GM19397 (cell line): ENCODE data around the gene MRPS34.

ENCODE experiments used
- ATAC-seq: cut with Tn5 transposase; IDR thresholded peaks from one replicate; pipeline ENCODE4 v1.9.1; 2021; ENCODE audit warnings: mild to moderate bottlenecking, moderate library complexity; ENCODE audit not compliant: unreplicated experiment

MRPS34 gene

DNA sequence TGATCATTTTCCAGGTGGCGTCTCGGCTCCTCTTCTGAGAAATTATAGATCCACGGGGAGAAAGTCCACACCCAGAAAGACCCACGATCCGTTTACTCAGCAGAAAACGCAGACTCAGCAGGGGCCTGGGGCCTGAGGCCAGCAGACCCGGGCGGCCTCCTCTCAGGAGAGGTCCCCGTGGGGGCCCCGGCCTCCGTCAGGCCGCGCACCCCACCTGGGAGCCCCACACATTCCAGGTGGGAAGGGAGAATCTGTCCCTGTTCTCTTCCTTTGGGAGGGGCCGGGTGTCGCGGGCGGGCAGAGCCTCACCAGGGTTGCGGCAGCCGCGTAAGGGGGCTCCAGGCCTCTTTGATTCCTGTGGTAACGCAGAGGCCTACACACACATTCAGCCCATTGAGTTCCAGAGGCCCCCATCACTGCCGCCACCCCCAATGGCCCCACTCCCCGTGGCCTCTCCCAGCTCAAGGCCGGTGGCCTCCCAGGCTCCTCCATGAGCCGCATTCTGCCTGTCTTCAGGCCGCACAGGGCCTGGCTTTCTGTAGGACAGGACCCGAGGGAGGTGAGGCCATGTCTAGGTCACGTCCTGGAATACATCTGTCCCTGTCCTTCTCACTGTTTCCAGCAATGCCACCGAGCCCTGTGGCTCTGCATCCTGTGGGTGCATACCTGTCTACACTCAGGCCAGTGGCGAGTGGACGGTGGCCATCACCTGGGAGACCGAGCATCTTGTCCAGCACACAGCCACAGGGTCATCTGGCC lies 22.2 kb upstream of the MRPS34 start:
- no peak for ATAC-seq

DNA sequence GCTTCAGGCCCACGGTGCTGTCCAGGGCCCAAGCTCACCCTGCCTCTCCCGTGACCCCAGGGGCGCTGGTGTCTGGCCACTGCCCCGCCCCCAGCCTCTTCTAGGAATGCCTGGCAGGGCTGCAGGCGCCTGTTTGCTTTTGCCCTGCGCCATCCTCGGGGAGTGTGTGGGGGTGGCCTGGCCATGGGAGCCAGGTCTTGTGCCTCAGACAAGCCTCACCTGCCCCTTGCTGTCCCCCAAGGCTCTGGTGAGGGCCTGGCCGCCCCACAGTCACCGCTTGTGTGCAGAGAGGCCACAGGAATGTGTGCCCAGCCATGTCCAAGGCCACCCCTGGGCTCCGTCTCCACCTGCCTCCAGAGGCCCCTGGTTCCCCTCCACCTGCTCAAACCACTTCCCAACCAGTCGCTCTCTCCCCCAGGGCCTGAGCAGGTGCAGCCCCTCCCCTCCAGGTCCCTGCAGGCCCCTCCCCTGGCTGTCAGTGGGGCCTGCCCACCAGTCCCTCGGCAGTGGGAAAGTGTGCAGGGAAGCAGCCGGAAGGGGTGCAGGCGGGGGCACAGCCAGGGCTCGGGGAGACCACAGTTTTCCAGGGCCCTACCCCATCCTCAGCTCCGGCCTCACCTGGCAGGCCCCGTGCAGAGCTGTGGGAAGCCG lies 21.4 kb upstream of the MRPS34 start:
- no peak for ATAC-seq

DNA sequence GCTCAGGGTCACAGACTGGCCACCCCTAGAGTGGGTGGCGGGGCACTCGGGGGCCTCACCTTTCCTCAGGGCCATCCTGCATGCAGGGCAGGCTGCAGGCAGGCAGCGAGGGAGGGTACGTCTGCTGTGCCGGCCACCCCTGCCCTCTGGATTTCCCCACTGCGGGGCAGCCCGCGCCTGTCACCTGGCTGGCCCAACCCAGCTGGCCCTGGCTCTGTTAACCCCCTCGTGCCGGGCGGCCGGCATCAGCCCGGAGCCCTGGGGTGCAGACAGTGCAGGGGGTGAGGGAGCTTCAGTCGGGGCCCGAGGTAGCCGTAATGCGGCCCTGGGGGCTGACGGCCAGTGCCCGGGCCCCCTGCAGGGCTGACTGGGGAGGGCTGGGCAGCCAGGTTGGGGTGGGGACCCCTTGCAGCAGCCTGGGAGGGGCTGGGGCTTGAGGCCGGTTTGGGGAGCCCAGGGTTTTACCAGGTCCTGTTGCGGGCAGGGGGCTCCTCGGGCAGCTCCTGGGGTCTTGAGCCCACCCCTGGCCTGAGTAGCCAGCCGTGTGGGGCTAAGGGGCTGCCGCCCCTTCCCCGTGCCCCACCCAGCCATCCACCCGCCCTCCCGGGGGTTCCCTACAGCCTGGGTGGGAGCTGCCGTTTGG lies 20.8 kb upstream of the MRPS34 start, which contains the start of gene IGFALS:
Gene IGFALS, minus strand, starts transcription at position 128 of the 643 bp plus-strand sequence. Its CDS starts 53 bp downstream, at position 75.
- ATAC-seq = no peak

DNA sequence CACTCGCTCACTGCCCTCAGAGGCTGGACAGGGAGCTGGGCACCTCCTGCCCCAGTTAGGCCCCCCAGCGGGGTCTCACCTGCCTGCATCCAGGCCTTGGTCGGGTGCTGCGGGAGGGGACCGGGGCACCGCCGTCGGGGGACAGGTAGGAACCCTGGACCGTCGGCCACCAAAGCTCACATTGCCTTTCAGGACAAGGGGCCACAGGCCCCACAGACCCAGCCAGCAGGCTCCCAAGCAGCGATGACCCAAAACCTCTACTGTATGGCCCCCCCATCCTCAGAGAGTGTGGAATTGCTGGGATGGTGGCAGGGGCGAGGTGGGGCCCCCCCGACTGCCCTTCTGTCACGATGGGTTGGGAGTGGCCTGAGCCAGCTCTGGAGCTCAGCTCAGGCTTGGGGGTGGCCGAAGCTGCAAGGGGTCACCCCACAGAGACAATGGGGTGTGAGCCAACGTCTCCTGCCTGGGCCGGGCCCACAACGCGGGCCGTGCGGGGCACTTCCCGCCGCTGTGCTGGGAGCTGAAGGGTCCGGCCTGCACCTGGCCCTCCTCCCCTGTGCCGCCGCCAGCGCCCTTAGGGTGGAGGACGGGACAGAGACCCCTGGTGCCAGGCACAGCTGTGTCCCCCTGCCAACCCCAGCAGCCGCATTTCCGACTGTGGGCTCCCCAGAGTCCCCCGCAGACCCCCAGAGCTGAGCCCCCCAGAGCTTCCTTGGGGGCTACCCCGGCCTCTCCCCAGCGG lies 20.1 kb upstream of the MRPS34 start:
- ATAC-seq = no peak

DNA sequence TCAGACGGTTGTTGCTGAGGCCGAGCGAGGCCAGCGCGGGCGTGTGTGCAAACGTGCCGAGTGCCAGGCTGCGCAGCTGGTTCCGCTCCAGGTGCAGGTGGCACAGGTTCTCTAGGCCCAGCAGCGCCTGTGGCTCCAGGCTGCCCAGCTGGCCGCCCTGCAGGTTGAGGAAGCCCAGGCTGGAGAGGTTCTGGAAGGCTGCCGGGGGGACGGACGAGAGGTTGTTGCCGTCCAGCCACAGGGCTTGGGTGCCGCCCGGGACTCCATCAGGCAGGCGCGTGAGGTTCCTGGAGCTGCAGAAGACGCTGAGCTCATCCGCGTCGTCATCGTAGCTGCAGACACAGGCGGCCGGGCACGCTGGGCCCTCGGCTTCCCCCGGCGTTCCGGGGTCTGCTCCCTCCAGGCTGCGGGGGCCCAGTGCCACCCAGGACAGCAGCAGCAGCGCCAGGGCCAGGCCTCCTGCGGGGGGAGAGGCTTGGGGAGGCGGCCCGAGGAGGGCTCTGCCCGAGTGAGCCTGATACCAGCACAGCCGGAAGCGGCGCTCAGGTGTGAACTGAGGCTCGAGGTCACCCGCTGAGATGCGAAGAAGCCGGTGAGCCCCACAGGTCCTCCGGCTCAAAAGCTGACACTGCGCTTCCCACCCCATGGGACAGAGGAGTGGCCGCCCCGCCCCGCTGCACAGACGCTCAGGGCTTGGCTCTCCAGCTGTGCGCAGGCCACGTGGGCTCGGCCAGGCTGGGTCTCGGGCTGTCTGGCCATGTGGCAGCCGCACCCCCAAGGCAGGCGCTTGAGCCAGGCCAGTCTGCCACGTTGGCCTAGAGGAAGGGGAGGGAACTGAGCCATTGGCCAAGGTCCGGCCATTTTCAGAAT lies 19.2 kb upstream of the MRPS34 start:
- no peak for ATAC-seq

DNA sequence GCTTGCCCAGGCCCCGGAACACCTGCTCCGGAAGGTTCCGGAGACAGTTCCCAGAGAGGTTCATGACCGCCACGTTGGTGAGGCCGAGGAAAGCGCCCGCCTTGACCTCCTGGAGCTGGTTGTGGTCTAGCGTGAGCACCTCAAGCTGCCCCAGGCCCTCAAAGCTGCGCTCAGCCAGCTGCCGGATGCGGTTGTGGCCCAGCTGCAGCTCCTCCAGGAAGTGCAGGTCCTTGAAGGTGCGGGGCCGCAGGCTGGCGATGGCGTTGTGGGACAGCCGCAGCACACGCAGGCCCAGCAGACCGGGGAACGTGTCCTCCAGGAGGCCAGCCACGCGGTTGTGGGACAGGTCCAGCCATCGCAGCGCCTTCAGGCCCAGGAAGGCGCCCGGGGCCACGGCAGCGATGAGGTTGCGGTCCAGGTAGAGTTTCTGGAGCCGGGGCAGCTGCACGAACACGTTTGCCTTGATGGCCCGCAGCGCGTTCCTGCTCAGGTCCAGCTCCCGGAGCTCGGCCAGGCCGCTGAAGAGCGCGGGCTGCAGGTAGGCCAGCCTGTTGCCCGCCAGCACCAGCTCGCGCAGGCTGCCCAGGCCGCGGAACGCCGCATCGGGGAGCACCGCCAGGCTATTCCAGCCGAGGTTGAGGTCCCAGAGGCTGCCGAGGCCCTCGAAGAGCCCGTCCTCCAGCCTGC lies 18.5 kb upstream of the MRPS34 start:
- no peak for ATAC-seq

DNA sequence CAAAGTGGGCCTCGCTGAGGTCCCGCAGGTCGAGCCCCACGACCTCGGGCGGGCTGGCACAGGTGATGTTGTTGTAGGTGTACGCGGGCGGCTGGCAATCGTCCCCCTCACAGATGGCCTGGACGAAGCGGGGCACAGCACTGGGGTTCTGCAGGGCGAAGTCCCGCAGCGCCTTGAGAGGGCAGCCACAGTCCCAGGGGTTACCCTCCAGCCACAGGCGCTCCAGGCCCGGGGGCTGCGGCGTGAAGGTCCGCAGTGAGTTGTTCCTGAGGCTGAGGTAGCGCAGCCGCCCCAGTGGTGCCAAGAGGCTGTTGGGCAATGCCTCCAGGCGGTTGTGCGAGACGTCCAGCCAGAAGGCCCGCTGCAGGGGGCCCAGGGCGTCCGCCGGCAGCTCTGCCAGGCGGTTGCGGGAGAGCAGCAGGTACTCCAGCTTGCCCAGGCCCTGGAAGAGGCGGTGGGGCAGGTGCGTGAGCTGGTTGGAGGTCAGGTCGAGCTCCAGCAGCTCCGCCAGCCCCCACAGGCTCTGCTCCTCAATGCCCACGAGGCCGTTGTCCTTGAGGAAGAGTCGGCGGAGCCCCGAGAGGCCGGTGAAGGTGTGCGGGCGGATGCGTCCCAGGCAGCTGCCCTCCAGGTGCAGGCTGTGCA lies 17.8 kb upstream of the MRPS34 start:
- ATAC-seq = no peak

DNA sequence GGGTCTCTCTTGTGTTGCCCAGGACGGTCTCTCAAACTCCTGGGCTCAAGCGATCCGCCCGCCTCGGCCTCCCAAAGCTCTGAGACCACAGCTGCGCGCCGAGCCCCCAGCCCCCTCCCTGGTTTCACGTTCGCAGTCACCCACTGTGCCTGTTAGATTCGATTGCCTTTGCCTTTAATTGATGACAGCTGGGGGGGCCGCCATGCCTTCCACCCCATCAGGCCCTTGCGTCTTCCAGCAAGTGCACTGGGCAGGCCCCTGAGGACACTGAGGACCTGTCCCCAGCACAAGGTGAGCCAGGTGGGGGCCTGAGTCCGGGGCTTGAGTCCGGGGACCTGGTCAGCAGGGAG lies 17.3 kb upstream of the MRPS34 start:
- ATAC-seq = no peak

DNA sequence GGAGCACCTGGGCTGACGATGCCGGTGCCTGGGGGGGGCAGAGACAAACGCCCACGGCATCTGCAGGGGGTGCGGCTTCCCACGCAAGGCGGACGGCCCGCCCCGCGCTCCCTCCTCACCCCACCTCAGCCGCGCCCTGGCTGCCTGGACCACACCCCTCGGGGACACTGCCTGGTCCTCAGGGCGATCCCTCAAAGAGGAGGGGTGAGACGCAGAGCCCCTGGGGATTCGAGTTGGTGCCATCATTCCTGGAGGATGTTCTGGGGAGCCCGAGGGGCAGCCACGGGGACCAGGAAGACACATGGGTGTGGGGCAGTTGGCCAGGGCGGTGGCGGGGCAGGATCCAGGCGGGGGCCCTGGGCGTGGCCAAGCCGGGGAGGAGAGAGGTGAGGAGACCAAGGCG lies 16.7 kb upstream of the MRPS34 start:
- ATAC-seq = no peak

DNA sequence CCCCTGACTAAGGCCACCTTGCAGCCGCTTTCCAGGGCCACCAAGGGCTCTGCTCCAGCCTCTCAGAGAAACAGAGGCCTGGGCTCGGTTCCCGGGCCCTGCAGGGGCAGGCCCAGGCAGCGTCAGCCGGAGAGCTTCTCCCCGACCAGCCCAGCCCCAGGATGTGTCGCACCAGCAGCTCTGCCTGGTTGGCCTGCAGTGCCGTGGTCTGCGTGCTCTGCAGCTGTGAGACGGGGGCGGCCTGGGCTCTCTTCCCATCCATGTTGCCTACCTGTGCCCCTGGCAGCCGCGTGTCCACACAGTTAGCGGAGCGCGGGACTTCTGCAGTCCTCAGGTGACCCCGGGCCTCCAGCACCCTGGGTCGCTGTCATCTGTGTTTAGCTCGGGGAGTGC lies 15.8 kb upstream of the MRPS34 start:
- ATAC-seq = no peak

DNA sequence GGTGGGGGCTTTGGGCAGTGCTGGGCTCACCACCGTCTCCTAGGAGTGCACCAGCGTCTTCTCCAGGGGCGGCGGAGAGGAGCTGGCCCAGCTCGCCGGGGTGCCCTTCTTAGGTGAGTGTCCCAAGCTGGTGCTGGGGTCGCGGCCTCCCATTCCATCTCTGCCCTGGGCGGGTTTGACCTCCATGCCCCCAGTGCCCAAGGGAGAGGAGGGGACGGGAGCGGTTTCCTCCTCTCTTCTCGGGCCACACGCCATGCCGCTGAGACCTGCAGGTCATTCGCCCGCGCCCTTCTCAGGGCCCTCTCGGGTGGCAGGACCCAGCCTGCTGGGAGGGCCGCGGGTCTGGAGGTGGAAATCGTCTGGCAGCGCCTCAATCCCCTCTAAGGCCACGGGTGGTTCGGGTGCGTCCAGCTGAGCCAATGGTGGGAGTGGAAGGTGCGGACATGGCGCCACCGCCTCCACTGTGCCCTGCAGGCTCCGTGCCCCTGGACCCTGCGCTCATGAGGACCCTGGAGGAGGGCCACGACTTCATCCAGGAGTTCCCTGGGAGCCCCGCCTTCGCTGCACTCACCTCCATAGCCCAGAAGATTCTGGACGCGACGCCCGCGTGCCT lies 15.3 kb upstream of the MRPS34 start:
- no peak for ATAC-seq

DNA sequence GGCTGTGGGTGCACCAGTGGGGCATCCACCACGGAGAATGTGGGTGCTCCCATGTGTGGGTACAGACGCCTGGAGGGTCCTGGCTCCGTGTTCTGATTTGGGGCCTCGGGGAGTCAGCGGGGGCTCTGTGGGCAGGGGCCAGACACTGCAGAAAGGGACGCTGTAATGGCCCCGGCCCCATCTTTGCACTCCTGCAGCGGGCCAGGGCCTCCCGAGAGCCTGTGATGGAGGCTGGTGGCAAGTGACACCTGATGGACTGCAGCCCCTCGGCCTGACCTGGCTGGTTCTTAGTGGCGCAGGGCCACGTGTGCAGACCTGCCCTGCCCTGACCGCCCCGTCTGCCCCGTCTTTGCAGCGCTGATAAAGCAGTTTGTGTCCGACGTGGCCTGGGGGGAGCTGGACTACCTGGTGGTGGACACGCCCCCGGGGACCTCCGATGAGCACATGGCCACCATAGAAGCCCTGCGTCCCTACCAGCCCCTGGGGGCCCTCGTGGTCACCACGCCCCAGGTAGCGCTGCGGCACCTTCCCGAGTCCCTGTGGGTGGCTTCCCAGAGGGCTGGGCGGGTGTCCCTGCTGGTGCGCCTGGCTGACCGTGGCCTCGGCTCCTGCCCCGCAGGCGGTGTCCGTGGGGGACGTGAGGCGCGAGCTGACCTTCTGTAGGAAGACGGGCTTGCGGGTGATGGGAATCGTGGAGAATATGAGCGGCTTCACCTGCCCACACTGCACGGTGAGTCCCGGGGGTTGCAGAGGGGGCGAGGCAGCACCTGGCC lies 14.6 kb upstream of the MRPS34 start:
- ATAC-seq = no peak

DNA sequence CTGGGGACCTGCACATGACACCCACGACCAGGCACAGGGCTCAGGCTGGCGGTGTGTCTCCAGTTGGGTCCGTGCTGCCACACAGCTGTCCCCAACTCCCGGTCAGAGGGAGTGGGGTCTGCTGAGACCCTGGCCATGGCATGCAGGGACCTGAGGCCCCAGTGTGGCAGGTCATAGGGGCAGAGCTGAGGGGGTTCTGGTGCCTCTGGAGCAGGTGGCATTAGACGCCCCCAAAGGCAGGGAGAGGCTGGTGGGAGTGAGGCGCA lies 14.1 kb upstream of the MRPS34 start:
- ATAC-seq = no peak

DNA sequence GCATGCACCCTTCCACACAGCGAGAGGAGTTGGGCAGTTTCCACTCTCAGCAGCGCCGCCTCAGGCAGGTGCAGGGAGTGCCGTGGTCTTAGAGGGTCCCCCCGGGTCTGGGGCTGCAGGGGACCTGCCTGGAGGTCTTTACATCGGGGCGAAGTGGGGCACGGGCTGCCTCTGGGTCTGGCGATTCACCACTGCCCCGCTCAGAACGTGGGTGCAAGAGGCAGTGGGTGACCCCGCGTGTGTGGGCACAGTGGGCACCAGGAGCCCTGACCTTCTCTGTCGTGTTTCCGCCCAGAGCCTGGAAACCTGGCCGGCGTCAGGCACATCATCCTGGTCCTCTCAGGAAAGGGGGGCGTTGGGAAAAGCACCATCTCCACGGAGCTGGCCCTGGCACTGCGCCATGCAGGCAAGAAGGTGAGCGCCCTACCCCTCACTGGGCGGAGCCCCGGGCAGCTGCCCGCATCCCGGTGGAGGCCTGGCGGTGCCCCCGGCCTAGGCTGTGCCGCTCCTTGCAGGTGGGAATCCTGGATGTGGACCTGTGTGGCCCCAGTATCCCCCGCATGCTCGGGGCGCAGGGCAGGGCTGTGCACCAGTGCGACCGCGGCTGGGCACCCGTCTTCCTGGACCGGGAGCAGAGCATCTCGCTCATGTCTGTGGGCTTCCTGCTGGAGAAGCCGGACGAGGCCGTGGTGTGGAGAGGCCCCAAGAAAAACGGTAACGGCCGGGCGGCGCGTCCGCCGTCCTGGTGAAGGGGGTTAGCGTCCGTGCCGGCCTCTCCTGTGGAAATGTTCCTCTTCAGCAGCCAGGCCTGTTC lies 13.5 kb upstream of the MRPS34 start:
- ATAC-seq = no peak

DNA sequence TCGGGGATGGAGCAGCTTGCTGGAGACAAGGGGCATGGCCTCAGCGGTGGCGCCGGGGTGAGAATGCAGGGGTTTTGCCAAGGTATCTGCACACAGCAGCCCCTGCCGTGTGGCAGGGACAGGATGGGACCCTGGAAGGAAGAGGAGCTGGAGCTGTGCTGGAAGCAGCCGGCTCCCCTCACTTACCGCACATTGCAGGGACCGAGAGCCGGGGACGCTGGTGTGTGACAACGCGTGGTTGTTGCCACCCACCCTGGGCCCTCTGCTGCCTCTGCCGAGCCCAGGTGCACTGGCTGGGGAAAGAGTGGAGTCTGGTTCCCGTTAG lies 12.9 kb upstream of the MRPS34 start:
- no peak for ATAC-seq

DNA sequence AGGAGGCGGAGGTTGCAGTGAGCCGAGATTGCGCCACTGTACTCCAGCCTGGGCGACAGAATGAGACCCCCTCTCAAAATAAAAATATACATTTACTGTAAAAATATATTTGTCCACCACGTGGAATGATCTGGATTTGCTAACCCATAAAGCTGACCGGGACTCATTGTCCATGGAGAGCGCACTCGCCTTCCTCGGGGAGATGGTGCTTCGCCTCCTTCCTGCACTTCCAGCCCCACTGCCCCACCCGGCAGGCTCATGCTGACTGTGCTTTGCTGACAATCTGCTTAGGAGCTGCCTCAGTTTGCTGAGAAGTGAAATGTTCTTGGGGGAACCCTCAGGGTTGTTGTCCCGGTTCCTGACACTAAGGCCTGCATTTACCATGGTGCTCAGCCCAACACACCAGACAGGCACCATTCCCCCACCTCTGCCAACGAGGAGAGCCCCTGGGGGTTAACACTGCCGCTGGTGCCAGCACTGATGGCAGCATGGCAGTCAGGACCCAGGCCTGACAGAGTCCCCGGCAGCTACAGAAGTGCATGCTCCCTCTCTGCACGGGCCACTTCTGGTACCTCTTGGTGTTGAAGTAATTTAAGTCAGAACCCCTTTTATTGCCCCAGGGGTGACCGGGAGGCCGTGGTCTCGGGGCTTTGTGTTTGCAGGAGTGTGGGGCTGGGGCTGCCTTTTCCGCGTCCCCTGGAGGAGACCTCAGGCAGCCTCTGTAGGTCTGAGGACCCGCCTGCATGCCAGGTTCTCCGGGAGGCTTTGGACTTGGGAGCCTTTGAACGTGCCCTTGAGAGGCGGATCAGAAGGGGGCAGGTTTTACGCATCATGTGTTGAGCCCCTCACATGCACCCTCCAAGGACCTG lies 12.3 kb upstream of the MRPS34 start:
- no peak for ATAC-seq
